Upper lobe of right lung (tissue), 1 donor: ENCODE measurements around the gene GLI3. TPM values are rescaled to one million over a fixed set of nuclear protein-coding genes. Genes with fewer than 3 reads are reported as not detected.

ENCODE experiments used
- ATAC-seq: fragments of 200-7000 bp; cut with Tn5 transposase; one replicate; pipeline ENCODE4 v1.9.1; 2020; ENCODE audit warnings: mild to moderate bottlenecking, moderate library complexity
- DNase-seq: peaks from one replicate; pipeline ENCODE4 v3.0.0-alpha.2; 2020
- H3K27ac ChIP-seq: fragments of 200-600 bp; one replicate; pipeline ENCODE4 v1.8.0; 2022
- H3K27me3 ChIP-seq: fragments of 200-600 bp; one replicate; pipeline ENCODE4 v1.8.0; 2022; ENCODE audit warnings: mild to moderate bottlenecking
- H3K36me3 ChIP-seq: fragments of 200-600 bp; one replicate; pipeline ENCODE4 v1.8.0; 2022
- H3K4me1 ChIP-seq: fragments of 200-600 bp; one replicate; pipeline ENCODE4 v1.8.0; 2022
- H3K4me3 ChIP-seq: fragments of 200-600 bp; one replicate; pipeline ENCODE4 v1.8.0; 2022; ENCODE audit warnings: mild to moderate bottlenecking
- H3K9me3 ChIP-seq: fragments of 200-600 bp; one replicate; pipeline ENCODE4 v1.8.0; 2022
- CTCF ChIP-seq: fragments of 200-600 bp; IDR thresholded peaks from one replicate; pipeline ENCODE4 v1.8.0; 2022; ENCODE audit warnings: antibody characterized with exemption
- intact Hi-C: fragments of 100-400 bp; cut with DNase I; formaldehyde crosslinking; loops from one replicate; pipeline ENCODE4 v1.11.0; 2022
- total RNA-seq: library from RNA; stranded (reverse); fragmentation: NEBNext Ultra II Directional; extraction: Animal tissue kit (Norgen Biotek cat#: 25700); gene quantifications from one replicate; pipeline ENCODE4 v1.2.1, GENCODE V29; 2021
- donor health status: DM: no; HTN: yes; CAD: no; lungs with severe emphysema.

The GLI3 gene
- total RNA-seq, 1 donor from 2014 or later = 17.5 TPM

GRCh38 chr7:41943094-41943577, 293.9 kb downstream of the GLI3 start:
- peak; percentile 97 for TF ChIP-seq CTCF
- ATAC-seq (peak; percentile 94), DNase-seq (peak; percentile 90)
- Histone ChIP-seq H3K4me1 (peaks cover 17% of the 10 kb centered on the region), H3K36me3 (no peaks in the 10 kb centered on the region), H3K4me3 (peak overlapping the region; percentile 30), H3K27ac (no peak overlapping the region), H3K27me3 (no peaks in the 10 kb centered on the region), H3K9me3 (no peaks in the 10 kb centered on the region)
- intact Hi-C loops = loop anchor here (10.0 kb wide), 1 partner anchor 942 kb away; no protein-coding TSS in a partner anchor

GRCh38 chr7:41942468-41943093, 294.4 kb downstream of the GLI3 start:
- Histone ChIP-seq H3K27ac (no peak overlapping the region), H3K36me3 (no peaks in the 10 kb centered on the region), H3K4me3 (peak overlapping the region; percentile 30), H3K9me3 (no peaks in the 10 kb centered on the region), H3K4me1 (peaks cover 17% of the 10 kb centered on the region), H3K27me3 (no peaks in the 10 kb centered on the region)
- DNase-seq (no peak), ATAC-seq (no peak)
- intact Hi-C loops = loop anchor here (10.0 kb wide), 1 partner anchor 942 kb away; no protein-coding TSS in a partner anchor
- TF ChIP-seq CTCF = no peak

DNA sequence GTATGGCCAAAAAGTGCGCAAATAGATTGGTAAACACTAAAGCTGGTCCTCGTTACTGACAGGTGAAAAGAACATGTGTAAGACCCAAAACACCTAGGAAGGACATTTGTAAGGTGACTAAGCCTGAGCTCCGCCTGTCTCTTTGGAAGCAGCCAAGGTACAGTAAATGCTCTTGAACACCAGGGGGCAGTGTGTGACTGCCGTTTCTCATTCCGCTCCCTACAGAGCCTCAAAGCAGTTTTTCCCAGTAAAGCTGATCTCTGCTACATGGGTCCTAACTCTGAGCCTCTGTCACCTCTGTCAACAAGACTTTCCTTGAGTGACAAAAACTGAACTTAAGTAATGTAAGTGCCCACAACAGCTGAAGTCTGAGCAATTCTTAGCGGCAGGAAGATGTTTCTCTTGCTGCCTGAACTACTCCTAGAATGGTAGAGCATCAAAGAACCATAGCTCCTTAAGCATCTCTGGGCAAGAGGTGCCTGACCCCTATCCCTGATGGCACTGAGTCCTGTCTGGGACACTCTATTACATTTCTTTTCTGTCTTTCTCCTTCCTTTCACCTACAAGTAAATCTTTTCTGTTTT, 296.2 kb downstream of the GLI3 start:
- no peaks in the 10 kb centered on the region for H3K9me3 ChIP-seq
- ATAC-seq (peak; percentile 88), DNase-seq (peak; percentile 72)
- H3K4me1 ChIP-seq = peaks cover 17% of the 10 kb centered on the region
- H3K27me3 ChIP-seq = no peaks in the 10 kb centered on the region
- no peak overlapping the region for H3K27ac ChIP-seq
- H3K36me3 ChIP-seq = no peaks in the 10 kb centered on the region
- no peak overlapping the region for H3K4me3 ChIP-seq
- peak; percentile 93 for TF ChIP-seq CTCF
- intact Hi-C loops = loop anchor here (10.0 kb wide), 1 partner anchor 944 kb away; no protein-coding TSS in a partner anchor

- intact Hi-C loops = no loop called here
- Histone ChIP-seq H3K27me3 (no peaks in the 10 kb centered on the region), H3K36me3 (no peaks in the 10 kb centered on the region), H3K27ac (no peak overlapping the region), H3K4me3 (no peak overlapping the region), H3K9me3 (no peaks in the 10 kb centered on the region), H3K4me1 (peaks cover 14% of the 10 kb centered on the region)
- ATAC-seq (no peak), DNase-seq (no peak)
- TF ChIP-seq CTCF = no peak
Observed at GRCh38 chr7:41938371-41938770, 298.6 kb downstream of the GLI3 start.

- no peak overlapping the region for H3K4me3 ChIP-seq
- no peaks in the 10 kb centered on the region for H3K9me3 ChIP-seq
- no peaks in the 10 kb centered on the region for H3K4me1 ChIP-seq
- no peaks in the 10 kb centered on the region for H3K27me3 ChIP-seq
- ATAC-seq = no peak
- H3K27ac ChIP-seq = no peak overlapping the region
- no peak for DNase-seq
- no peaks in the 10 kb centered on the region for H3K36me3 ChIP-seq
- TF ChIP-seq CTCF = no peak
- intact Hi-C loops = no loop called here
Observed at GRCh38 chr7:41933427-41933826, 303.6 kb downstream of the GLI3 start.
